GM19452 (cell line): ENCODE data around the gene LRRC46.

ENCODE experiments used
- ATAC-seq: cut with Tn5 transposase; IDR thresholded peaks from one replicate; pipeline ENCODE4 v1.9.1; 2021; ENCODE audit not compliant: unreplicated experiment

The LRRC46 gene

GRCh38 chr17:47875011-47875985, 43.8 kb downstream of the LRRC46 start:
- no peak for ATAC-seq

GRCh38 chr17:47877368-47878034, 46.0 kb downstream of the LRRC46 start:
- no peak for ATAC-seq

GRCh38 chr17:47878203-47879027, 46.9 kb downstream of the LRRC46 start:
- no peak for ATAC-seq

- no peak for ATAC-seq
These were observed 47.6 kb downstream of the LRRC46 start for GRCh38 chr17:47879028-47879585.

- ATAC-seq = no peak
These were observed 48.4 kb downstream of the LRRC46 start for GRCh38 chr17:47879776-47880454.

- no peak for ATAC-seq
These were observed 50.8 kb downstream of the LRRC46 start for GRCh38 chr17:47882247-47882646.

GRCh38 chr17:47882695-47883588, 51.5 kb downstream of the LRRC46 start:
- no peak for ATAC-seq

GRCh38 chr17:47883589-47884426, 52.3 kb downstream of the LRRC46 start:
- no peak for ATAC-seq

- ATAC-seq = no peak
These were observed 52.9 kb downstream of the LRRC46 start for GRCh38 chr17:47884427-47884740.

GRCh38 chr17:47884905-47885730, 53.6 kb downstream of the LRRC46 start:
- no peak for ATAC-seq
